ENCODE data around the gene PPP6R1. TPM values are rescaled to one million over a fixed set of nuclear protein-coding genes. Genes with fewer than 3 reads are reported as not detected.

PPP6R1 gene
- total RNA-seq, 1 experiment from 2014 or later, result 113 TPM

GRCh38 chr19:55276720-55277430, 18.1 kb upstream of the PPP6R1 start:
- H3K4me3 Mint-ChIP-seq (ENCODE audit: unreplicated experiment), result no peak overlapping the region
- peaks cover 19% of the 10 kb centered on the region for H3K4me1 Mint-ChIP-seq (ENCODE audit: low read depth, unreplicated experiment)
- no peaks in the 10 kb centered on the region for H3K27me3 Mint-ChIP-seq (ENCODE audit: insufficient read depth, unreplicated experiment)
- BruUV-seq (replicated peaks), result no TSS peak
- TF ChIP-seq, protein P1, sequence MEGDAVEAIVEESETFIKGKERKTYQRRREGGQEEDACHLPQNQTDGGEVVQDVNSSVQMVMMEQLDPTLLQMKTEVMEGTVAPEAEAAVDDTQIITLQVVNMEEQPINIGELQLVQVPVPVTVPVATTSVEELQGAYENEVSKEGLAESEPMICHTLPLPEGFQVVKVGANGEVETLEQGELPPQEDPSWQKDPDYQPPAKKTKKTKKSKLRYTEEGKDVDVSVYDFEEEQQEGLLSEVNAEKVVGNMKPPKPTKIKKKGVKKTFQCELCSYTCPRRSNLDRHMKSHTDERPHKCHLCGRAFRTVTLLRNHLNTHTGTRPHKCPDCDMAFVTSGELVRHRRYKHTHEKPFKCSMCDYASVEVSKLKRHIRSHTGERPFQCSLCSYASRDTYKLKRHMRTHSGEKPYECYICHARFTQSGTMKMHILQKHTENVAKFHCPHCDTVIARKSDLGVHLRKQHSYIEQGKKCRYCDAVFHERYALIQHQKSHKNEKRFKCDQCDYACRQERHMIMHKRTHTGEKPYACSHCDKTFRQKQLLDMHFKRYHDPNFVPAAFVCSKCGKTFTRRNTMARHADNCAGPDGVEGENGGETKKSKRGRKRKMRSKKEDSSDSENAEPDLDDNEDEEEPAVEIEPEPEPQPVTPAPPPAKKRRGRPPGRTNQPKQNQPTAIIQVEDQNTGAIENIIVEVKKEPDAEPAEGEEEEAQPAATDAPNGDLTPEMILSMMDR (IDR thresholded peaks at IDR 0.05; ENCODE audit: insufficient read depth in 1 of 2, low read depth in 1 of 2, low read length in 1 of 2, severe bottlenecking in 1 of 2, unreplicated experiment in 1 of 2), result no peak
- no peak for DNase-seq
- Histone ChIP-seq H3K4me3 (ENCODE audit: low read depth, low read length) (no peak overlapping the region), H3K4me1 (peaks cover 14% of the 10 kb centered on the region), H3K36me3 (ENCODE audit: control insufficient read depth, insufficient read depth, low read length) (no peaks in the 10 kb centered on the region; the same call in 1 of the 2 replicates), H3K9me3 (no peaks in the 10 kb centered on the region), H3K27me3 (replicated peaks; ENCODE audit: control insufficient read depth, insufficient read depth, low read length) (no peaks in the 10 kb centered on the region)
- H3K9me3 Mint-ChIP-seq (ENCODE audit: unreplicated experiment), result no peaks in the 10 kb centered on the region
- intact Hi-C loops (cut with micrococcal nuclease; ENCODE audit: unreplicated experiment), result no loop called here
- ChIA-PET POLR2A (no interaction called here), CTCF (no interaction called here)
- no peak overlapping the region for H3K27ac Mint-ChIP-seq (ENCODE audit: unreplicated experiment)
- peaks cover 29% of the 10 kb centered on the region for H3K36me3 Mint-ChIP-seq (ENCODE audit: insufficient read depth, unreplicated experiment)

GRCh38 chr19:55275851-55276719, 17.3 kb upstream of the PPP6R1 start:
- ChIA-PET POLR2A (no interaction called here), CTCF (interaction anchor here (0.7 kb wide), 2 partner anchors 16 to 135 kb away, joined by 3 to 4 read pairs; no protein-coding TSS in a partner anchor)
- H3K9me3 ChIP-seq, result no peaks in the 10 kb centered on the region
- H3K4me1 Mint-ChIP-seq (ENCODE audit: low read depth, unreplicated experiment), result peaks cover 13% of the 10 kb centered on the region
- H3K4me3 Mint-ChIP-seq (ENCODE audit: unreplicated experiment), result no peak overlapping the region
- peaks cover 37% of the 10 kb centered on the region for H3K36me3 Mint-ChIP-seq (ENCODE audit: insufficient read depth, unreplicated experiment)
- H3K27me3 Mint-ChIP-seq (ENCODE audit: insufficient read depth, unreplicated experiment), result no peaks in the 10 kb centered on the region
- no peak overlapping the region for H3K27ac Mint-ChIP-seq (ENCODE audit: unreplicated experiment)
- no peak overlapping the region for H3K4me3 ChIP-seq (ENCODE audit: low read depth, low read length)
- intact Hi-C loops (cut with micrococcal nuclease; ENCODE audit: unreplicated experiment), result no loop called here
- H3K9me3 Mint-ChIP-seq (ENCODE audit: unreplicated experiment), result no peaks in the 10 kb centered on the region
- DNase-seq, result no peak
- peaks cover 7% of the 10 kb centered on the region for H3K4me1 ChIP-seq
- no peaks in the 10 kb centered on the region for H3K27me3 ChIP-seq (replicated peaks; ENCODE audit: control insufficient read depth, insufficient read depth, low read length)
- H3K36me3 ChIP-seq (ENCODE audit: control insufficient read depth, insufficient read depth, low read length), result no peaks in the 10 kb centered on the region; the same call in 1 of the 2 replicates
- TF ChIP-seq, protein P1 (IDR thresholded peaks at IDR 0.05; ENCODE audit: insufficient read depth in 1 of 2, low read depth in 1 of 2, low read length in 1 of 2, severe bottlenecking in 1 of 2, unreplicated experiment in 1 of 2), result no peak
- no TSS peak for BruUV-seq (replicated peaks)

DNA sequence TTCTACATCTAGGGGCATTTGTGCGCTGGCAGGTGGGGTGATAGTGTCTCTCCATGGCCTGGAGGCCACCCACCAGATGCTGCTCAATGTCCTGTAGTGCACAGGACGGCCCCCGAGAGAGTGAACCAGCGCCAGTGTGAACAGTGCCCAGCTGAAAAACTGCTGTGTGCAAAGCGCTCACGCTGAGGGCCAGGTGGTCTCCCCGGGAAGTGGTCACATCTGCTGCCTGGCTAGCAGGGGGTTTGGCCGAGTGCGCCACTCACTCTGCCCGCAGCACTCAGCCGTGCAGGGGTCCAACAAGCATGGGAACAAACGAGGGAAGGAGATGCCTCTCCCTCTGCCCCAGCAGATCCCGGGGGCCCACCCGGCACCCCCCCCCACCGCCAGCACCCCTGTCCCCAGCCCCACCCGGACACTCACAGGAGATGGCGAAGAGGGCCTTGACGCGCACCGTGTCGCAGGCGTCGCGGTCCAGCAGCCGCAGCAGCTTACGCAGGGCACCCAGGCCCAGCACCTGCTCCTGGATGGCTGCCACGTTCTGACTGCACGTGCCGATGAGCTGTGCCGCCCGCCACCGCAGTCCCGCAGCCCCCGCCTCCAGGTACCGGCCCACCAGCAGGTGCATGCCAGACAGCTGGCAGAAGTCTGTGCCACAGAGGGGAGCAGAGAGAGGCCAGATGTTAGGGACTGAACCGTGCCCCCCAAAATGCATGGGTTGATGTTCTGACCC, 15.3 kb upstream of the PPP6R1 start:
- H3K27ac Mint-ChIP-seq (ENCODE audit: unreplicated experiment), result no peak overlapping the region
- peaks cover 30% of the 10 kb centered on the region for H3K36me3 Mint-ChIP-seq (ENCODE audit: insufficient read depth, unreplicated experiment)
- Histone ChIP-seq H3K4me3 (ENCODE audit: low read depth, low read length) (no peak overlapping the region), H3K9me3 (no peaks in the 10 kb centered on the region), H3K4me1 (peaks cover 9% of the 10 kb centered on the region; the same call in 1 of the 2 replicates), H3K27me3 (replicated peaks; ENCODE audit: control insufficient read depth, insufficient read depth, low read length) (no peaks in the 10 kb centered on the region), H3K36me3 (ENCODE audit: control insufficient read depth, insufficient read depth, low read length) (no peaks in the 10 kb centered on the region; the same call in 1 of the 2 replicates)
- DNase-seq, result no peak
- no TSS peak for BruUV-seq (replicated peaks)
- H3K27me3 Mint-ChIP-seq (ENCODE audit: insufficient read depth, unreplicated experiment), result no peaks in the 10 kb centered on the region
- POLR2A ChIA-PET, result no interaction called here
- intact Hi-C loops (cut with micrococcal nuclease; ENCODE audit: unreplicated experiment), result no loop called here
- H3K4me1 Mint-ChIP-seq (ENCODE audit: low read depth, unreplicated experiment), result peaks cover 8% of the 10 kb centered on the region
- H3K4me3 Mint-ChIP-seq (ENCODE audit: unreplicated experiment), result no peak overlapping the region
- CTCF ChIA-PET, result no interaction called here
- no peaks in the 10 kb centered on the region for H3K9me3 Mint-ChIP-seq (ENCODE audit: unreplicated experiment)
- TF ChIP-seq, protein P1 (IDR thresholded peaks at IDR 0.05; ENCODE audit: insufficient read depth in 1 of 2, low read depth in 1 of 2, low read length in 1 of 2, severe bottlenecking in 1 of 2, unreplicated experiment in 1 of 2), result no peak

All from Caco-2 (cell line).